HepG2 (cell line): ENCODE results near the gene TEX14. TPM values are rescaled to one million over a fixed set of nuclear protein-coding genes. Genes with fewer than 3 reads are reported as not detected.

Experiments
- AGO2 ChIP-seq: fragments of 200-400 bp; formaldehyde crosslinking; optimal IDR thresholded peaks from 2 replicates; pipeline ENCODE3; 2017; ENCODE audit warnings: mild to moderate bottlenecking, low read depth, low read length, moderate library complexity
- ATM ChIP-seq: fragments of 450-650 bp; IDR thresholded peaks from 2 replicates; pipeline ENCODE4 v1.7.1; 2017; ENCODE audit warnings: mild to moderate bottlenecking, borderline replicate concordance
- HES4 ChIP-seq: sonication (generic); formaldehyde crosslinking; IDR thresholded peaks from 2 replicates; pipeline ENCODE4 v1.9.0; 2021; ENCODE audit warnings: mild to moderate bottlenecking, missing genetic modification reagents, borderline replicate concordance
- KLF9 ChIP-seq: IDR thresholded peaks from 2 replicates; pipeline ENCODE4 v1.6.1; 2016; ENCODE audit warnings: low read depth
- MIER2 ChIP-seq: IDR thresholded peaks from 2 replicates; pipeline ENCODE4 v1.6.1; 2016; ENCODE audit warnings: missing biosample characterization, missing genetic modification reagents
- PAX8 ChIP-seq: sonication (generic); formaldehyde crosslinking; IDR thresholded peaks from 2 replicates; pipeline ENCODE4 v1.8.0; 2022; ENCODE audit warnings: mild to moderate bottlenecking, missing genetic modification reagents, borderline replicate concordance
- RELA ChIP-seq: sonication (generic); formaldehyde crosslinking; IDR thresholded peaks from 2 replicates; pipeline ENCODE4 v1.4.0; 2020; ENCODE audit warnings: missing genetic modification reagents
- WIZ ChIP-seq: sonication (generic); formaldehyde crosslinking; IDR thresholded peaks from 2 replicates; pipeline ENCODE4 v1.5.1; 2020; ENCODE audit warnings: mild to moderate bottlenecking, missing genetic modification reagents
- ZC3H4 ChIP-seq: sonication (generic); formaldehyde crosslinking; IDR thresholded peaks from 2 replicates; pipeline ENCODE4 v1.4.0; 2020; ENCODE audit warnings: missing genetic modification reagents, borderline replicate concordance
- ZFP37 ChIP-seq: sonication (generic); formaldehyde crosslinking; IDR thresholded peaks from 2 replicates; pipeline ENCODE4 v1.4.0; 2020; ENCODE audit warnings: missing genetic modification reagents, borderline replicate concordance
- ZMAT3 ChIP-seq: sonication (generic); formaldehyde crosslinking; conservative IDR thresholded peaks from 2 replicates; pipeline ENCODE4 v1.7.0; 2021; ENCODE audit warnings: missing genetic modification reagents
- ZNF10 ChIP-seq: sonication (generic); formaldehyde crosslinking; IDR thresholded peaks from 2 replicates; pipeline ENCODE4 v1.4.0; 2020; ENCODE audit warnings: mild to moderate bottlenecking, low read depth, missing genetic modification reagents, borderline replicate concordance
- ZNF570 ChIP-seq: sonication (generic); formaldehyde crosslinking; IDR thresholded peaks from 2 replicates; pipeline ENCODE4 v1.4.0; 2020; ENCODE audit warnings: mild to moderate bottlenecking, missing genetic modification reagents, borderline replicate concordance
- ZNF75D ChIP-seq: sonication (generic); formaldehyde crosslinking; IDR thresholded peaks from 2 replicates; pipeline ENCODE4 v1.8.1; 2023; ENCODE audit warnings: missing genetic modification reagents, mild to moderate bottlenecking, borderline replicate concordance
- ZNF761 ChIP-seq: sonication (generic); formaldehyde crosslinking; conservative IDR thresholded peaks from 2 replicates; pipeline ENCODE4 v1.4.0; 2020; ENCODE audit warnings: mild to moderate bottlenecking, missing genetic modification reagents
- ZNF775 ChIP-seq: sonication (generic); formaldehyde crosslinking; IDR thresholded peaks from 2 replicates; pipeline ENCODE4 v1.4.0; 2020; ENCODE audit warnings: missing genetic modification reagents, mild to moderate bottlenecking, moderate library complexity, borderline replicate concordance
- ZNF850 ChIP-seq: sonication (generic); formaldehyde crosslinking; conservative IDR thresholded peaks from 2 replicates; pipeline ENCODE4 v1.9.0; 2021; ENCODE audit warnings: mild to moderate bottlenecking, missing genetic modification reagents
- polyA plus RNA-seq, 8 experiments: library from polyadenylated mRNA; depleted of rRNA in 3 of 8; stranded (reverse) in 7 of 8; unstranded in 1 of 8; fragments of >200 nt; fragmentation: Illumina TruSeq in 4 of 8; extraction: Trizol in 4 of 8; gene quantifications; 2 replicates each; pipeline versions ENCODE4 v1.2.1 to v1.2.3, GENCODE V29; 2011 to 2016; ENCODE audit warnings: low read depth in 4 of 8, missing spikeins in 1 of 8, mixed read lengths in 1 of 8; ENCODE audit not compliant: insufficient read depth in 1 of 8
- total RNA-seq, 5 experiments: library from RNA; depleted of rRNA; stranded (reverse); fragments of >200 nt; fragmentation: Illumina TruSeq; extraction: Trizol; gene quantifications; 2 replicates each; pipeline ENCODE4 v1.2.3, GENCODE V29; 2016; ENCODE audit warnings: low read depth in 1 of 5
- TF ChIP-seq, protein P1 (sequence below): sonication (generic); formaldehyde crosslinking; IDR thresholded peaks from 2 replicates; pipeline ENCODE4 v1.4.0; 2020; ENCODE audit warnings: missing genetic modification reagents
- TF ChIP-seq, protein P2 (sequence below): sonication (generic); formaldehyde crosslinking; IDR thresholded peaks from 2 replicates; pipeline ENCODE4 v1.9.0; 2022; ENCODE audit warnings: missing genetic modification reagents, mild to moderate bottlenecking, borderline replicate concordance
- TF ChIP-seq, protein P3 (sequence below): sonication (generic); formaldehyde crosslinking; IDR thresholded peaks from 2 replicates; pipeline ENCODE4 v1.4.0; 2020; ENCODE audit warnings: missing genetic modification reagents, mild to moderate bottlenecking, borderline replicate concordance
- TF ChIP-seq, protein P4 (sequence below): IDR thresholded peaks from 2 replicates; pipeline ENCODE4 v1.6.1; 2016; ENCODE audit warnings: mild to moderate bottlenecking

TEX14 gene
- total and polyA plus RNA-seq, 2 of the 13 experiments (the other 11 are each of a cell fraction or from before 2014, with no cell fraction given), result 0.04 to 0.07 TPM

DNA sequence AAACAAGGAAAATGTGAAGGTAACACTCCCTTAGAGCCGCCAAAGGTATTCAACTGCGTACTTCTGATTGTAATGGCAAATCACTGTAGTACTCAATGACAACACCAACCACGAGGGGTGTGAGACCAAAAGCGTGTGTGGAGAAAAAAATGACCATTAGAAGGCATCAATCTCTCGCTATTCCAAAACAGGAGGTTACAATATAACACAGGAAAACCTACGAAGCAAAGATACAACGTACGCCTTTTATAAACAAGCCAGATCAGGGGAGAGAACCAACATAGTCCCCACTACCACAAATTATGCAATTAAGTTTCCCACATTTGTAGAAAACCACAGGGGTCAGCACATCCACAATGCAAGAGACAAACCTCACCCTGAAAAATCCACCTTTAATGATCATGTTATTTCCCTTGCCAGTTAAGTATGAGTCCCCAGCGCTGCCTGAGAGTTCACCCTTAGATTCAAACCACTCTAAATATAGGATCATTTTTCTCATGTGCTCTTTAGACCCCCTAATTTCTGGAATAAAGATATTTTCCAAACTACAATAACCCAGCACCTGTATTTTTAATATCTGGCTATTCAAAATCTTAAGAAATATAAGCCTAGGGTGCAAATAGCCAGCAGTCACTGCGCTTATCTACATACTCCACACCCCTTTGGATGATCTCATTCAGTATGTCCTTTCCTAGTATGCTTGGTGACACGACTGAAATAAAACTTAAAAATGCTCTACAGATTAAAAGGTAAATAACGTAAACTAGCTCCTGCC, 12.4 kb downstream of the TEX14 start (continued):
- TF ChIP-seq ZNF570, result no peak
- no peak for TF ChIP-seq ZNF761 (CRISPR knock-in tag)
- TF ChIP-seq WIZ, result no peak
- TF ChIP-seq MIER2 (CRISPR knock-in tag), result no peak
- TF ChIP-seq KLF9 (CRISPR knock-in tag), result no peak
- no peak for TF ChIP-seq ZNF75D
- peak; percentile 92; the same call in 1 of the 2 replicates for TF ChIP-seq ZC3H4
- TF ChIP-seq, protein P1, sequence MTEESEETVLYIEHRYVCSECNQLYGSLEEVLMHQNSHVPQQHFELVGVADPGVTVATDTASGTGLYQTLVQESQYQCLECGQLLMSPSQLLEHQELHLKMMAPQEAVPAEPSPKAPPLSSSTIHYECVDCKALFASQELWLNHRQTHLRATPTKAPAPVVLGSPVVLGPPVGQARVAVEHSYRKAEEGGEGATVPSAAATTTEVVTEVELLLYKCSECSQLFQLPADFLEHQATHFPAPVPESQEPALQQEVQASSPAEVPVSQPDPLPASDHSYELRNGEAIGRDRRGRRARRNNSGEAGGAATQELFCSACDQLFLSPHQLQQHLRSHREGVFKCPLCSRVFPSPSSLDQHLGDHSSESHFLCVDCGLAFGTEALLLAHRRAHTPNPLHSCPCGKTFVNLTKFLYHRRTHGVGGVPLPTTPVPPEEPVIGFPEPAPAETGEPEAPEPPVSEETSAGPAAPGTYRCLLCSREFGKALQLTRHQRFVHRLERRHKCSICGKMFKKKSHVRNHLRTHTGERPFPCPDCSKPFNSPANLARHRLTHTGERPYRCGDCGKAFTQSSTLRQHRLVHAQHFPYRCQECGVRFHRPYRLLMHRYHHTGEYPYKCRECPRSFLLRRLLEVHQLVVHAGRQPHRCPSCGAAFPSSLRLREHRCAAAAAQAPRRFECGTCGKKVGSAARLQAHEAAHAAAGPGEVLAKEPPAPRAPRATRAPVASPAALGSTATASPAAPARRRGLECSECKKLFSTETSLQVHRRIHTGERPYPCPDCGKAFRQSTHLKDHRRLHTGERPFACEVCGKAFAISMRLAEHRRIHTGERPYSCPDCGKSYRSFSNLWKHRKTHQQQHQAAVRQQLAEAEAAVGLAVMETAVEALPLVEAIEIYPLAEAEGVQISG, result no peak
- TF ChIP-seq ZNF850, result no peak
- TF ChIP-seq, protein P2, sequence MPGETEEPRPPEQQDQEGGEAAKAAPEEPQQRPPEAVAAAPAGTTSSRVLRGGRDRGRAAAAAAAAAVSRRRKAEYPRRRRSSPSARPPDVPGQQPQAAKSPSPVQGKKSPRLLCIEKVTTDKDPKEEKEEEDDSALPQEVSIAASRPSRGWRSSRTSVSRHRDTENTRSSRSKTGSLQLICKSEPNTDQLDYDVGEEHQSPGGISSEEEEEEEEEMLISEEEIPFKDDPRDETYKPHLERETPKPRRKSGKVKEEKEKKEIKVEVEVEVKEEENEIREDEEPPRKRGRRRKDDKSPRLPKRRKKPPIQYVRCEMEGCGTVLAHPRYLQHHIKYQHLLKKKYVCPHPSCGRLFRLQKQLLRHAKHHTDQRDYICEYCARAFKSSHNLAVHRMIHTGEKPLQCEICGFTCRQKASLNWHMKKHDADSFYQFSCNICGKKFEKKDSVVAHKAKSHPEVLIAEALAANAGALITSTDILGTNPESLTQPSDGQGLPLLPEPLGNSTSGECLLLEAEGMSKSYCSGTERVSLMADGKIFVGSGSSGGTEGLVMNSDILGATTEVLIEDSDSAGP (CRISPR knock-in tag), result no peak
- no peak for TF ChIP-seq PAX8
- TF ChIP-seq, protein P3, sequence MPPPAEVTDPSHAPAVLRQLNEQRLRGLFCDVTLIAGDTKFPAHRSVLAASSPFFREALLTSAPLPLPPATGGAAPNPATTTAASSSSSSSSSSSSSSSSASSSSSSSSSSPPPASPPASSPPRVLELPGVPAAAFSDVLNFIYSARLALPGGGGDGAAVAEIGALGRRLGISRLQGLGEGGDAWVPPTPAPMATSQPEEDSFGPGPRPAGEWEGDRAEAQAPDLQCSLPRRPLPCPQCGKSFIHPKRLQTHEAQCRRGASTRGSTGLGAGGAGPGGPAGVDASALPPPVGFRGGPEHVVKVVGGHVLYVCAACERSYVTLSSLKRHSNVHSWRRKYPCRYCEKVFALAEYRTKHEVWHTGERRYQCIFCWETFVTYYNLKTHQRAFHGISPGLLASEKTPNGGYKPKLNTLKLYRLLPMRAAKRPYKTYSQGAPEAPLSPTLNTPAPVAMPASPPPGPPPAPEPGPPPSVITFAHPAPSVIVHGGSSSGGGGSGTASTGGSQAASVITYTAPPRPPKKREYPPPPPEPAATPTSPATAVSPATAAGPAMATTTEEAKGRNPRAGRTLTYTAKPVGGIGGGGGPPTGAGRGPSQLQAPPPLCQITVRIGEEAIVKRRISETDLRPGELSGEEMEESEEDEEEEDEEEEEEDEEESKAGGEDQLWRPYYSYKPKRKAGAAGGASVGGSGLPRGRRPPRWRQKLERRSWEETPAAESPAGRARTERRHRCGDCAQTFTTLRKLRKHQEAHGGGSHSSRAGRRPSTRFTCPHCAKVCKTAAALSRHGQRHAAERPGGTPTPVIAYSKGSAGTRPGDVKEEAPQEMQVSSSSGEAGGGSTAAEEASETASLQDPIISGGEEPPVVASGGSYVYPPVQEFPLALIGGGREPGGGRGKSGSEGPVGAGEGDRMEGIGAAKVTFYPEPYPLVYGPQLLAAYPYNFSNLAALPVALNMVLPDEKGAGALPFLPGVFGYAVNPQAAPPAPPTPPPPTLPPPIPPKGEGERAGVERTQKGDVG (CRISPR knock-in tag), result no peak
- no peak for TF ChIP-seq ATM
- TF ChIP-seq ZNF775 (CRISPR knock-in tag), result no peak
- no peak for TF ChIP-seq AGO2
- TF ChIP-seq ZNF10 (CRISPR knock-in tag), result no peak
- TF ChIP-seq, protein P4, sequence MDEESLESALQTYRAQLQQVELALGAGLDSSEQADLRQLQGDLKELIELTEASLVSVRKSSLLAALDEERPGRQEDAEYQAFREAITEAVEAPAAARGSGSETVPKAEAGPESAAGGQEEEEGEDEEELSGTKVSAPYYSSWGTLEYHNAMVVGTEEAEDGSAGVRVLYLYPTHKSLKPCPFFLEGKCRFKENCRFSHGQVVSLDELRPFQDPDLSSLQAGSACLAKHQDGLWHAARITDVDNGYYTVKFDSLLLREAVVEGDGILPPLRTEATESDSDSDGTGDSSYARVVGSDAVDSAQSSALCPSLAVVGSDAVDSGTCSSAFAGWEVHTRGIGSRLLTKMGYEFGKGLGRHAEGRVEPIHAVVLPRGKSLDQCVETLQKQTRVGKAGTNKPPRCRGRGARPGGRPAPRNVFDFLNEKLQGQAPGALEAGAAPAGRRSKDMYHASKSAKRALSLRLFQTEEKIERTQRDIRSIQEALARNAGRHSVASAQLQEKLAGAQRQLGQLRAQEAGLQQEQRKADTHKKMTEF, result 0 out of 2 replicates have a peak, but pooled peaks have one; percentile 27
- no peak for TF ChIP-seq HES4 (CRISPR knock-in tag)
- TF ChIP-seq RELA (CRISPR knock-in tag), result no peak
- no peak for TF ChIP-seq ZMAT3 (CRISPR knock-in tag)
- TF ChIP-seq ZFP37 (CRISPR knock-in tag), result no peak
